HG02884 (cell line): ENCODE data around the gene CRHR2.
"Not testable (repeated sequence)": the region's sequence is repeated elsewhere in the genome, so short reads cannot be mapped to it uniquely, and the experiment has no call there.

Experiments
- ATAC-seq: cut with Tn5 transposase; IDR thresholded peaks from one replicate; pipeline ENCODE4 v1.9.1; 2021; ENCODE audit warnings: mild to moderate bottlenecking, moderate library complexity; ENCODE audit not compliant: unreplicated experiment

The CRHR2 gene

GRCh38 chr7:30682212-30683083 is at the start of gene CRHR2:
Gene CRHR2, minus strand, starts transcription at chr7:30682456. Its CDS starts 176 bp downstream, at chr7:30682280.
- ATAC-seq: no peak

GRCh38 chr7:30731581-30731980 is 49.3 kb upstream of the CRHR2 start:
- no peak for ATAC-seq

DNA sequence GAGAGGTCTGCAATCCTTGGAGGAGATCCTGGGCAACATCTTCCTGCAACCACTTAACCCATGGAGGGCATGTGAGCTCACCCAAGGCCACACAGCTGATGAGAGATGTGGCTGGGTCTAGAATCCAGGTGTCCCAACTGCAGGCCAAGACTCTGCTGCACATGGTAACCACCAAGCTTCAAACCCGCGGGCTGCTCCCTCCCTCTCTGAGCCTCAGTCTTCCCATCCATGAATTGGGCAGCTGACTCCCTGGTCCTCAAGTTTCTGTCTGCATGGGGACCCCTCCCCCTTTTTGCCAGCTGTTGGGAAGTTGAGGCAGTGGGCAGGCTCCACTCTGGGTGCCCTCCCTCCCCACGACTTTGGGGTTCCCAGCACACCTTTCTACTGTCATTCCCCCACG is 48.7 kb upstream of the CRHR2 start:
- no peak for ATAC-seq

- no peak for ATAC-seq
These were observed 47.8 kb upstream of the CRHR2 start for GRCh38 chr7:30730097-30730496.

DNA sequence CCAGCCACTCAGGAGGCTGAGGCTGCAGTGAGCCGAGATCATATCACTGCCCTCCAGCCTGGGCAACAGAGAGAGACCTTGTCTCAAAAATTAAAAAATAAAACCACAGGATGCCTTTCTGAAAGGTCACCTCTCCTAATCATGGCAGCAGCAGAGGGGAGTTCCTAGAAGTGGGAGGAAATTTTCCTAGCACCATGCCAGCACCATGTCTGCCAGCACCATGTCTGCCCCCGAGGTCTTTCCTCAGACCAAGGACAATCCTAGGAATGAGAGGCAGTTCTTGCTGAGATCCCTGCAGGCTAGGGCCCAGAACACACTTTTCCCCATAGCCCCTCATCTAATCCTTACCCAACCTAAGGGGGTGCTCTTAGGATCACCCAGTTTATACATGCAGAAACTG is 47.4 kb upstream of the CRHR2 start:
- no peak for ATAC-seq

DNA sequence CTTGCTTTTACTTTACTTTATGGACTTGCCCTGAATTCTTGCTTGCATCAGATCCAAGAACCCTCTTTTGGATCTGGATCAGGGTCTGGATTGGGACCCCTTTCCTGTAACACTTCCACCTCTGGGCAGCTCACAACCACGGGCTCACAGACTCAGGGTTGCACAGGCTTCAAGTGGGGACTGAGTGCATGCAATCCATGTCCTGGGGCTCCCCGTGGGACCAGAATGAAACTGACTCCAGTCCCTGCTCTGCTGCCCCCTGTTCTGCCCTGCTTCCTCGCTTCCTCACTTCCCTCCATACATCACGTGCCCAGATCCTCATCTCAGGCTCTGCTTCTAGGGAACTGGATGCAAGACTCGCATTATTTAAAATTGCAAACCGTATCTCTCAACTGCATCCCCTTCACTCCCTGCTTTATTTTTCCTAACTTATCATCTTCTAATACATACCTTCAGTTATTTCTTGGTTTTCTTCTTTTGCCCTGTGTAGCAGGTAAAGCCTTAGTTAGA is 46.4 kb upstream of the CRHR2 start:
- no peak for ATAC-seq

DNA sequence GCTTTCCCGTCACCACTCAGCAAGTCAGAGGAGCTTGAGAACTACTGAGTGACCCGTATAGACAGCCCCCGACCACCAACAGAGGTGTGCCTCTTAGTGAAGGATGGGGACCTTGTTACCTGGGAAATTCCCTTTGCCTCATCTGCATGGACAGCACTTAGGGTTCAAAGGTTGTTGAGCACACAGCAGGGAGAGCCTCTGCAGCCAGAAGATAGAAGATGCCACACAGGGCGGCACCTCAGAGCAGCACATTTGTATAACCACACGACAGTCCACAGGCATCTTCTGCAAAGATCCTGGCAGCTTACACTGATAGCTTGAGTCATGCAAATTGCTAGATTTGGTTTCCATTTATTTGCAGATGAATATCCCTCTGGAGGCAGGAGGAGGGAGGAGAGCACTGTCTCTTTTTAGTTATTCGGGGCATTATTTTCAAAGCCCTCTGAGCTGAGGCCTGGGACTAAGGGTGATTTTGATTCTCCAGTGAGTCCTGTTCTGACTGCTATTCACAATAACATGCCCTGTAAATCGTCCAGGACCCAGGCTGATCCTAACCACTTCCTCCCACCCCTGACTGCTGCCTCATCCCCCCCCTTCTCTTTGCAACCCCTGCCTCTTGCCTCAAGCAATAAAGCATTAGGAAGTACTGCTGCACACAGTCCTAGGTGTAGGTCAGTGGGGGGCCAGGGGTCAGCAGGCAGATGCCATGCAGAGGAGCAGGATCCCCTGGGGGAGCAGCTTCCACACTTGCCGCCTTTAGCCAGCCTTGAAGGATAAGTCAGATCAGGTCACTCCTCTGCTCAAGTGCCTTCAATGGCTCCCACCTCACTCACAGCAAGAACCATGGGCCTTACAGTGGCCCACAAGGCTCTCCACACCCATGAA is 45.0 kb upstream of the CRHR2 start:
- peak; percentile 70 for ATAC-seq

GRCh38 chr7:30726296-30727006 is 44.2 kb upstream of the CRHR2 start:
- no peak for ATAC-seq

GRCh38 chr7:30723776-30724175 is 41.5 kb upstream of the CRHR2 start:
- no peak for ATAC-seq

DNA sequence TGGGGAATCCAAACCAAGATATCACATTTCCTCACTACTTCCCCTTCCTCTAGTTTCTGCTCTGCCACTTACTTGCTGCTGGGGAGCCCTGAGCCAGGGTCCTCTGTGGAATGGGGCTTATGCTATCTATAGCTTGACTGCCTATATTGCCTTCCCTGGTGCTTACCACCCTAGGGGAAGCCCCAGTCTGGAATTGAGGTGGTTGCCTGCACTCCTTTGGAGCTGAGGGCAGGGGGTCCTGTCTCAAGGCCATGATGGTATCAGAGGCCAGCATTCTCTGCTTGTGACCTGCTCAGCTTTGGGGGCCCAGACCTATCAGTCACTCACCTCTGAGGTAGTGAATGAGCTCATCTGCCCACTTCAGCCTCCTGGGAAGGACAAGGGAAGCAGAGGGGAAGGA is 40.4 kb upstream of the CRHR2 start:
- no peak for ATAC-seq

- no peak for ATAC-seq
These were observed 39.9 kb upstream of the CRHR2 start for GRCh38 chr7:30722187-30722586.

DNA sequence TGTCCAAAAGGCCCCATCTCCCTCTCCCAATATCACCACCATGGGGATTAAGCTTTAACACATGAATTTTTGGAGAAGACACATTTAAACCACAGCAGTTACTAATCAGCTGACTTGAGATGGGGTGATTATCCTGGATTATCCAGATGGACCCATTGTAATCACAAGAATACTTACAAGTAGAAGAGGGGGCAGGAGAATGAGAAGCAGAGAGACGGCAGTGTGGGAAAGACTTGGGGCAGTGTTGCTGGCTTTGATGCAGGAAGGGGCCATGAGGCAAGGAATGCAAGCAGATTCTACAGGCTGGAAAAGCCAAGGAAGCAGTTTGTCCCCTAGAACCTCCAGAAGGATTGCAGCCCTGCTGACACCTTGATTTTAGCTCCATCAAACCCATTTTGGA is 39.0 kb upstream of the CRHR2 start:
- ATAC-seq: no peak

DNA sequence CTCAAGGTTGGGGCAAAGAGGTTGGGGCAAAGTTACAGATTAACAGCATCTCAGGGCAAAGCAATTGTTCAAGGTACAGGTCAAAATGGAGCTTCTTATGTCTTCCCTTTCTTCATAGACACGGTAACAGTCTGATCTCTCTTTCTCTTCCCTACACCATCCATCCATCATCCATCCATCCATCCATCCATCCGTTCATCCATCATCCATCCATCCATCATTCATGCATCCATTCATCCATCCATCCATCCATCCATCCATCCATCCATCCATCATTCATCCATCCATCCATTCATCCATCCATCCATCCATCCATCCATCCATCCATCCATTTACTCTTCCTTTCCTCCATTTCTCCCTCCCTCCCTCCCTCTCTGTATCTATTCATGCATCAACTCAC is 37.2 kb upstream of the CRHR2 start:
- ATAC-seq: not testable (repeated sequence)

- no peak for ATAC-seq
These were observed 34.9 kb upstream of the CRHR2 start for GRCh38 chr7:30717181-30717580.

DNA sequence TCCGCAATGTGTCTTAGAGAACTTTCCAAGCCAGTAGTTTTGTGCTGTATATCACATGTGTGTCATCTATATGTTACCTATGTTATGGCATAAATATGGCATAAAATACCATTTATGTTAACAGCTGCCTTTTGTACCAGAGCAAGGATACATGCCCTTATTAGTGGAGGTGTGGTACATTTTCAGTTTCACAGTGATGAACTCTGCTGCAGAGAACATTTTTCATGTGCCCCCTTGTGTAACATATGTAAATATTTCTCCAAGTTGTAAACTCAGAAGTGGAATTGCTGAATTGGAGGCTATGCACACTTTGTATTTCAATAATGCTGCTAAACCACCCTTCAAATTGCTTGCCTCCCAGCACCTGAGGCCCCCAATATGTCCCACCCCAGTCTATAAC is 31.9 kb upstream of the CRHR2 start:
- ATAC-seq: no peak

- no peak for ATAC-seq
These were observed 31.1 kb upstream of the CRHR2 start for GRCh38 chr7:30713392-30713791.

DNA sequence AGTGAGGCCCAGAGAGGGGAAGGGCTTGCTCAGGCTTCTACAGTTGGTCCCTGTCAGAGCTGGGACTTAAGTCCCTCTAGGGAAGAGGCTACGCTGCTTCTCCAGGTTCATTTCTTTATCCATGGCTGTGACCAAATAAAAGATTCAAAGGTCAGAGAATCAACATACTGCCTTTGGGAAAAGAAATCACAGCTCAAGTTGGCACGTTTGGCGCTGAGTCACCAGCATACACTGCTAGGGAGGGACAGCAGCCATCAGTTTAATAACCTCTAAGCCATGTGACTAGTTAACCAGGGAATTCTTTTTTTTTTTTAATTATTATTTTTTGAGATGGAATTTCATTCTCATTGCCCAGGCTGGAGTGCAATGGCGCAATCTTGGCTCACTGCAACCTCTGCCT is 28.4 kb upstream of the CRHR2 start:
- no peak for ATAC-seq

GRCh38 chr7:30709549-30709948 is 27.3 kb upstream of the CRHR2 start:
- ATAC-seq: no peak

GRCh38 chr7:30708983-30709382 is 26.7 kb upstream of the CRHR2 start:
- no peak for ATAC-seq

- no peak for ATAC-seq
These were observed 26.2 kb upstream of the CRHR2 start for GRCh38 chr7:30708412-30708811.
